GM10266 (cell line): ENCODE data around the gene PDGFC.

Experiments used
- DNase-seq: peaks from one replicate; pipeline ENCODE4 v3.0.0; 2012; ENCODE audit errors: extremely low spot score
- TF ChIP-seq, protein P1 (sequence below): IDR thresholded peaks from 2 replicates; pipeline ENCODE4 v1.5.1; 2012; ENCODE audit warnings: mild to moderate bottlenecking, low read depth; ENCODE audit not compliant: control insufficient read depth, insufficient read depth; ENCODE audit errors: missing control alignments

PDGFC gene

DNA sequence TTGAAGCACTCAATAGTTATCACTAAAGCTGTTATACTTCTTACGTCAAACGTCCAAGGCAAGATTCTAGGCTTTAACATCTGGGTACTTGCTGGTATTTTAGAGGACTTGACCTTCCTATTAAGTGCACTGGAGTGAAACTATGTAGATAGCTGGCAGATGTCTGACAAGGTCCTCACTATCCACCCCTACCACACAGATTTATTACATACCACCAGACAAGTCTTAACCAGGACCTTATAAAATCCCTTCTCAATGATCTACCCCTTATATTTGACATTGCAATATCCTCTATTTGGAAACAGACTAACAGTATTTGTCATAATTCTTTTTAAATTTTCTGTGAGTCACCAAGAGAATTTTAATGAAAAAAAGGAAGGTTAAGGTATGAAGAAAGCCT, 78.8 kb downstream of the PDGFC start:
- TF ChIP-seq, protein P1, sequence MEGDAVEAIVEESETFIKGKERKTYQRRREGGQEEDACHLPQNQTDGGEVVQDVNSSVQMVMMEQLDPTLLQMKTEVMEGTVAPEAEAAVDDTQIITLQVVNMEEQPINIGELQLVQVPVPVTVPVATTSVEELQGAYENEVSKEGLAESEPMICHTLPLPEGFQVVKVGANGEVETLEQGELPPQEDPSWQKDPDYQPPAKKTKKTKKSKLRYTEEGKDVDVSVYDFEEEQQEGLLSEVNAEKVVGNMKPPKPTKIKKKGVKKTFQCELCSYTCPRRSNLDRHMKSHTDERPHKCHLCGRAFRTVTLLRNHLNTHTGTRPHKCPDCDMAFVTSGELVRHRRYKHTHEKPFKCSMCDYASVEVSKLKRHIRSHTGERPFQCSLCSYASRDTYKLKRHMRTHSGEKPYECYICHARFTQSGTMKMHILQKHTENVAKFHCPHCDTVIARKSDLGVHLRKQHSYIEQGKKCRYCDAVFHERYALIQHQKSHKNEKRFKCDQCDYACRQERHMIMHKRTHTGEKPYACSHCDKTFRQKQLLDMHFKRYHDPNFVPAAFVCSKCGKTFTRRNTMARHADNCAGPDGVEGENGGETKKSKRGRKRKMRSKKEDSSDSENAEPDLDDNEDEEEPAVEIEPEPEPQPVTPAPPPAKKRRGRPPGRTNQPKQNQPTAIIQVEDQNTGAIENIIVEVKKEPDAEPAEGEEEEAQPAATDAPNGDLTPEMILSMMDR: no peak
- DNase-seq: no peak

DNA sequence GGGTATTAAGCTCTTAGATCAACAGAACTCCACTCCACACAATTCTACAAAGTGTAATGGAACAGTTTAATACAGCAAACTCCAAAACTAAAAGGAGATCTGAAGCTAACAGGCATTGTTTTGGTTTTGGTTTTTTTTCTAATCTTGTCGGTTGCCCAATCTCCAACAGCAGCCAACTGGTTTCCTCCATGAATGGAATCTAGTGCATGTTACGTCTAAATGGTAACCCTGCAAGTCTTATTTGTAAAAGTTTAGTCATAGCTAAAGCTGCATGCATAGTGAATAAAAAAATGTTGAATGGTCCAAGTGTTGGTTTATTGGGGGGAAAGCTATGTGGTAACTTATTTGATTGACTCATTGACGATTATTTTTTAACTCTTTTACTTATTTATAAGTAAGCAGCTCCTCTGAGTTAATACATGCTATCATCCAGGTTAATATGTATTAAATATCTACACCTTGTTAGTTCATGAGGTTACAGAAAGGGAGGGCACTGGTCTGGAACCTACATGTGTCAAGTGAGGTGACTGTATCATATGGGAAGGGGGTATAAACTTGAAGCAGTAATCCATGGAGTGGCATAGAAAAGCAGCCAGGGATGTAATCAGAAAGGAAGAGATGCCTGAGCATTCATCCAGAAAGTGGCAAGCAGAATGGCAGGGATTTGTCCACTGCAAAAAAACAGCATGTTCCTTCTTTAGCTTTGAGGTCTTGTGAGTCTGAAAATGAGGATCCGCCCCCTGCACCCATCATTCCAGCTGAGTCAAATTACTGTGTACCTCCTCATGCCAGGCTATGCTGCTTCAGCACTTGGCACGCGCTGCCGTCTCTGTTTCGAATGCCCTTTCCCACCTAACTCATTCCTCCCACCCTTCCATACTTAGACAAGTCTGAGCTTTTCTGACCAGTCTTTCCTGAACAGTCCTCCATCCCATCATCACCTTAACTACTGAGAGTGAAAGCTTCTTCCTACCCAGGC, 81.7 kb downstream of the PDGFC start:
- TF ChIP-seq, protein P1: no peak
- DNase-seq: no peak

DNA sequence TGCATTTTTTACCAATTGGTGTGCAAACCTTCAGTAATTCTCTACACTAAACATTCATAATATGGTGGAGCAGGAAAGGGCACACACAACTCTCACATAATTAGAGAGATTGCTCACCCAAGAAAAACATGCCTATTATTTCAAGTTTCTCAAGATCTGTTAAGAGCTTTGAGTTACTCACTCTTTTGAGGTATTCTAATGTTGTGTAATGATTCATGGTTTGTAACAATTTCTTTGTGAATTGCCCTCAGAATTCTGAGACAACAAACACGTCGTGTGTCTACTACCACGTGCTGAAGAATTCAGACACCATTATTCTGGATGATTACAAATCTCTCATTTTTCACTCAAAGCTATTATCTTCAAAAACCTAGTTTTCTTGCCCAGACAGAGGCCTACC, 82.8 kb downstream of the PDGFC start:
- TF ChIP-seq, protein P1: no peak
- no peak for DNase-seq

DNA sequence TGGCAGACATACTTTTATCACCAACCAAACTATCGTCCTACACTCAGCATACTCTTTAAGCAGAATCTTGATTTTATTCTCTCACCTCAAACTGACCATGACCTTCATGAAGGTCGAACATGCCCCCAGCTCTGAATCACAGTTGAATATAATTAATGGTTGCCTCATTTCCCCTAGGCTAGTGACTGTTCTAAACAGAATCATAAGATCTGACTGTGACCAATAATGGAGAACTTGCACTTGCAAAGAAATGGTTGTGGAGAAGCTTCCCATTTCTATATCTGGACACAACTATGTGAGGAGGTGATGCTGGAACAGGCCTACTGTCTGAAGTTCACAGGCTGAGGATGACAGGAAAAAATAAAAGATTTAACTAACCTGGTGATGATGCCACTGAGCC, 85.1 kb downstream of the PDGFC start:
- TF ChIP-seq, protein P1: no peak
- DNase-seq: no peak

DNA sequence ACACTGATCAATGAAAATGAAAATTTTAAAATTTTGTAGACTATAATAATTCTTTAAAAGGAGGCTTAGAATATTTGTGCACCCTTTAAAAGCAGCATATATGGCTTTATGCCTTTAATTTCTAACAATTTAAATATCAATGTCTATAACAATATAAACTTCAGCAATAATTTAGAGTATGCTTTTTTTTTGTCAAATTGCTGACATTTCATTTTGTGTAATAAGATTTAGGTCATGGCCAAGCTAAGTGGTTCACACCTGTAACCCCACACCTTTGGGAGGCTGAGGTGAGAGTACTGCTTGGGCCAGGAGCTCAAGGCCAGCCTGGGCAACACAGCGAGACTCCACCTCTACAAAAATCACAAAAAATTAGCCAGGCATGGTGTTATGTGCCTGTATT, 86.2 kb downstream of the PDGFC start:
- DNase-seq: no peak
- TF ChIP-seq, protein P1: no peak

DNA sequence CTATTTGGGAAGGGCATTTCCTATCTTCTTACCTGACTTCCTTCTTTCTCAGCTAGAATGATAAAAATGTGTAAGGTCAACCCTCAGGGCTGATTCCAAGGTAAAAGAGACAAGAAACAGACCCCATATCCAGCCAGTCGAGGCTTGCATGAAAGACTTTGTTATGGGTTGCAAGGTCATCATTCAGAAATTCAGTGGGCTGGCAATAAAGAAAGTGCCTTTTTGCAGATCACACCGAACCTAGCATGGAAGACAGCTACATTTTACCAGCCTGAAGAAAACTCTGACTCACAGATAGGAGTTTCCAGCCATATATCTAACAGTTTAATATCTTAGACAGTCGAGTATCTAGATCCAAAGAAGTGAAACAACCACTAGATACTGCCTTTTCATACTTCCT, 87.4 kb downstream of the PDGFC start:
- DNase-seq: no peak
- TF ChIP-seq, protein P1: no peak

DNA sequence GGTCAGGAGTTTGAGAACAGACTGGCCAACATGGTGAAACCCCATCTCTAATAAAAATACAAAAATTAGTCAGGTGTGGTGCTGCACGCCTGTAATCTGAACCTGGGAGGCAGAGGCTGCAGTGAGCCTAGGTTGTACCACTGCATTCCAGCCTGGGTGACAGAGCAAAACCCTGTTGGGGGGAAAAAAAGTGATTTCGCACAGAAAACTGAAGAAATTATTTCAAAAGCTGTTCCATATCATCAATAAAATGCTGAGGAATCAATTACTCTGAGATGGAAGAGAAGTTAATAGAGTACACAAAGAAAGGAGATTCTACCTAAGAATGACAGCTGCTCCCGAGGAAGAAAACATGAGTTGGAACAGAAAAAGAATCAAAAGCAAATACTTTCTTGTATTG, 95.9 kb downstream of the PDGFC start:
- DNase-seq: no peak

More for the DNA sequence above, 95.9 kb downstream of the PDGFC start:
- TF ChIP-seq, protein P1: no peak
